SK-N-SH (cell line): ENCODE measurements around the gene FRAS1. TPM values are rescaled to one million over a fixed set of nuclear protein-coding genes. Genes with fewer than 3 reads are reported as not detected.
A peak's percentile ranks its signal among the peaks of the same experiment; 100 is the strongest.

Source experiments
- CTCF ChIA-PET: fragments of 300-600, 350-600 bp; formaldehyde crosslinking; extraction: SDS; loops from one replicate; lab custom pipeline; 2021; lab: Yijun Ruan, JAX
- POLR2A ChIA-PET: fragments of 350-600 bp; sonication (Branson Sonifier 250); formaldehyde crosslinking; extraction: SDS; loops from one replicate; lab custom pipeline; 2020; ENCODE audit warnings: antibody characterized with exemption, inconsistent platforms; lab: Yijun Ruan, JAX
- DNase-seq: peaks from one replicate; pipeline ENCODE4 v3.0.0; 2012
- H2AFZ ChIP-seq: fragments of 200-600 bp; sonication (generic); 2 replicates; pipeline ENCODE4 v1.8.1; 2016; ENCODE audit warnings: antibody characterized with exemption, mild to moderate bottlenecking, low read depth
- H3F3A ChIP-seq: fragments of 200-600 bp; sonication (generic); replicated peaks from 2 replicates; pipeline ENCODE3; 2016; ENCODE audit warnings: antibody characterized with exemption, mild to moderate bottlenecking; ENCODE audit not compliant: insufficient read depth
- H3K27ac ChIP-seq, 2 experiments: fragments of 200-500 bp in 1 of 2; fragments of 200-600 bp in 1 of 2; sonication (Bioruptor generic) in 1 of 2; sonication (generic), shearing (Covaris generic) in 1 of 2; 2 replicates each; pipeline versions ENCODE4 v1.5.1 to v1.6.1; 2014 to 2016; ENCODE audit warnings: low read depth in 2 of 2, inconsistent platforms in 1 of 2, low read length in 1 of 2, mild to moderate bottlenecking in 1 of 2, mixed read lengths in 1 of 2
- H3K27me3 ChIP-seq: fragments of 200-600 bp; sonication (generic), shearing (Covaris generic); 2 replicates; pipeline ENCODE4 v1.6.1; 2016; ENCODE audit warnings: mixed run types; ENCODE audit not compliant: insufficient read depth
- H3K36me3 ChIP-seq, 2 experiments: fragments of 200-500 bp in 1 of 2; fragments of 200-600 bp in 1 of 2; sonication (Bioruptor generic) in 1 of 2; sonication (generic) in 1 of 2; replicated peaks in 1 of 2; 2 replicates each; pipeline versions ENCODE3 to v1.5.1; 2014 to 2016; ENCODE audit warnings: low read length in 1 of 2, mild to moderate bottlenecking in 1 of 2; ENCODE audit not compliant: insufficient read depth in 2 of 2, control insufficient read depth in 1 of 2
- H3K4me1 ChIP-seq, 2 experiments: fragments of 200-500 bp in 1 of 2; fragments of 200-600 bp in 1 of 2; sonication (Bioruptor generic) in 1 of 2; sonication (generic), shearing (Covaris generic) in 1 of 2; 2 replicates each; pipeline versions ENCODE4 v1.5.1 to v1.6.1; 2014 to 2016; ENCODE audit warnings: low read depth in 1 of 2, low read length in 1 of 2, mixed run types in 1 of 2; ENCODE audit not compliant: insufficient read depth in 2 of 2, control insufficient read depth in 1 of 2
- H3K4me2 ChIP-seq: fragments of 200-600 bp; sonication (generic), shearing (Covaris generic); 2 replicates; pipeline ENCODE4 v1.6.1; 2017; ENCODE audit warnings: mixed run types
- H3K4me3 ChIP-seq, 2 experiments: fragments of 200-500 bp in 1 of 2; fragments of 200-600 bp in 1 of 2; sonication (Bioruptor generic) in 1 of 2; sonication (generic), shearing (Covaris generic) in 1 of 2; 2 replicates each; pipeline versions ENCODE4 v1.5.1 to v1.8.1; 2014 to 2016; ENCODE audit warnings: low read depth in 2 of 2, inconsistent platforms in 1 of 2, low read length in 1 of 2, mild to moderate bottlenecking in 1 of 2, mixed read lengths in 1 of 2, moderate library complexity in 1 of 2
- H3K79me2 ChIP-seq: fragments of 200-600 bp; sonication (generic); 2 replicates; pipeline ENCODE4 v1.8.1; 2017; ENCODE audit warnings: mild to moderate bottlenecking; ENCODE audit not compliant: insufficient read depth
- H3K9ac ChIP-seq: fragments of 200-600 bp; sonication (generic); 2 replicates; pipeline ENCODE4 v1.6.1; 2017; ENCODE audit warnings: mixed run types
- H3K9me2 ChIP-seq: fragments of 200-600 bp; sonication (generic); 2 replicates; pipeline ENCODE4 v1.6.1; 2017; ENCODE audit warnings: mixed run types
- H3K9me3 ChIP-seq: fragments of 200-600 bp; sonication (generic); 2 replicates; pipeline ENCODE4 v1.6.1; 2017; ENCODE audit warnings: mixed run types, mild to moderate bottlenecking, moderate library complexity
- H4K20me1 ChIP-seq: fragments of 200-600 bp; sonication (generic); 2 replicates; pipeline ENCODE4 v1.6.1; 2017; ENCODE audit warnings: mild to moderate bottlenecking, mixed run types; ENCODE audit not compliant: insufficient read depth
- CHD2 ChIP-seq: fragments of 150-350 bp; IDR thresholded peaks from 2 replicates; pipeline ENCODE4 v1.6.1; 2018; ENCODE audit warnings: low read length; ENCODE audit not compliant: partially characterized antibody
- GABPA ChIP-seq: IDR thresholded peaks from 2 replicates; pipeline ENCODE4 v1.4.0; 2012; ENCODE audit warnings: low read depth, mild to moderate bottlenecking
- IRF3 ChIP-seq: fragments of 150-350 bp; IDR thresholded peaks from 2 replicates; pipeline ENCODE4 v1.6.1; 2016; ENCODE audit warnings: mild to moderate bottlenecking, low read depth, low read length
- JUND ChIP-seq: IDR thresholded peaks from 2 replicates; pipeline ENCODE4 v1.4.0; 2012
- MEF2A ChIP-seq: IDR thresholded peaks from 2 replicates; pipeline ENCODE4 v1.4.0; 2012; ENCODE audit warnings: low read depth, borderline replicate concordance
- NFIC ChIP-seq: IDR thresholded peaks from 2 replicates; pipeline ENCODE4 v1.4.0; 2012; ENCODE audit warnings: borderline replicate concordance
- NRF1 ChIP-seq: IDR thresholded peaks from 2 replicates; pipeline ENCODE4 v1.6.1; 2012; ENCODE audit warnings: low read depth, mild to moderate bottlenecking, low read length
- RCOR1 ChIP-seq: fragments of 150-350 bp; IDR thresholded peaks from 2 replicates; pipeline ENCODE4 v1.6.1; 2017; ENCODE audit warnings: antibody characterized with exemption, low read length
- REST ChIP-seq: IDR thresholded peaks from 2 replicates; pipeline ENCODE4 v1.6.1; 2012; ENCODE audit warnings: mild to moderate bottlenecking, low read depth, low read length, moderate library complexity
- USF2 ChIP-seq: fragments of 150-350 bp; IDR thresholded peaks from 2 replicates; pipeline ENCODE4 v1.6.1; 2017; ENCODE audit warnings: antibody characterized with exemption, low read length, low read depth, borderline replicate concordance
- YY1 ChIP-seq: IDR thresholded peaks from 2 replicates; pipeline ENCODE4 v1.4.0; 2012; ENCODE audit warnings: low read depth, mild to moderate bottlenecking
- ZBTB33 ChIP-seq: IDR thresholded peaks from 2 replicates; pipeline ENCODE4 v1.4.0; 2012; ENCODE audit warnings: low read depth, borderline replicate concordance
- WGBS: methylation state at CpG from one replicate; pipeline ENCODE4 v1.1.6; 2017; ENCODE audit warnings: low lambda C conversion rate; 5-methylcytosine and 5-hydroxymethylcytosine counted together
- polyA plus RNA-seq, 3 experiments: library from polyadenylated mRNA; depleted of rRNA; stranded (reverse); fragments of >200 nt; gene quantifications; 2 replicates each; pipeline ENCODE4 v1.2.3, GENCODE V29; 2012

FRAS1 gene
- polyA plus RNA-seq, 1 of the 3 experiments (the other 2 are of a cell fraction): 8.3 TPM

GRCh38 chr4:78291277-78291676 lies 234.2 kb downstream of the FRAS1 start:
- peaks cover 4 to 16% of the 10 kb centered on the region in 2 experiments for H3K4me1 ChIP-seq

GRCh38 chr4:78292341-78292740 lies 235.2 kb downstream of the FRAS1 start:
- Histone ChIP-seq H3F3A (peaks cover 41% of the 10 kb centered on the region), H3K36me3 (peaks cover 0 to 7% of the 10 kb centered on the region in 2 experiments), H3K4me2 (no peak overlapping the region), H3K4me3 (no peak overlapping the region), H3K9me2 (no peaks in the 10 kb centered on the region), H3K27me3 (no peaks in the 10 kb centered on the region), H3K79me2 (no peaks in the 10 kb centered on the region), H4K20me1 (no peaks in the 10 kb centered on the region), H3K27ac (peak overlapping the region; percentile 71 to 86; a peak in 3 of 4 replicates), H3K4me1 (peaks cover 12 to 26% of the 10 kb centered on the region in 2 experiments), H3K9ac (no peak overlapping the region), H2AFZ (no peak overlapping the region), H3K9me3 (no peaks in the 10 kb centered on the region)
- no peak for DNase-seq
- WGBS: 83% methylated on average over 1 of the region's 2 CpGs
- CTCF ChIA-PET: no interaction called here
- TF ChIP-seq RCOR1 (no peak), GABPA (no peak), IRF3 (no peak), JUND (no peak)
- TF ChIP-seq, all 33 proteins: peak for 0
- POLR2A ChIA-PET: no interaction called here

More at GRCh38 chr4:78291277-78291676, 234.2 kb downstream of the FRAS1 start:
- H3K27ac ChIP-seq: no peak overlapping the region; a peak in 1 of 4 replicates
- no peaks in the 10 kb centered on the region for H3K27me3 ChIP-seq
- H3K4me3 ChIP-seq: no peak overlapping the region
- WGBS: 100% methylated on average over 3 of the region's 3 CpGs
- POLR2A ChIA-PET: no interaction called here
- CTCF ChIA-PET: no interaction called here
- H3K9ac ChIP-seq: no peak overlapping the region
- peaks cover 33% of the 10 kb centered on the region for H3F3A ChIP-seq
- peaks cover 4 to 17% of the 10 kb centered on the region in 2 experiments for H3K36me3 ChIP-seq
- DNase-seq: no peak
- H3K9me2 ChIP-seq: no peaks in the 10 kb centered on the region
- no peaks in the 10 kb centered on the region for H3K79me2 ChIP-seq
- TF ChIP-seq USF2 (no peak), YY1 (no peak)
- H4K20me1 ChIP-seq: no peaks in the 10 kb centered on the region
- H3K9me3 ChIP-seq: no peaks in the 10 kb centered on the region
- no peak overlapping the region for H2AFZ ChIP-seq
- H3K4me2 ChIP-seq: no peak overlapping the region

- Histone ChIP-seq H4K20me1 (no peaks in the 10 kb centered on the region), H3K4me3 (no peak overlapping the region), H3F3A (peaks cover 46% of the 10 kb centered on the region), H3K27ac (peak overlapping the region; percentile 71 to 86; a peak in 3 of 4 replicates), H3K27me3 (no peaks in the 10 kb centered on the region), H3K79me2 (no peaks in the 10 kb centered on the region), H3K9me3 (no peaks in the 10 kb centered on the region), H2AFZ (no peak overlapping the region), H3K4me2 (no peak overlapping the region), H3K4me1 (peaks cover 12 to 26% of the 10 kb centered on the region in 2 experiments), H3K36me3 (peaks cover 0 to 7% of the 10 kb centered on the region in 2 experiments), H3K9me2 (no peaks in the 10 kb centered on the region), H3K9ac (no peak overlapping the region)
- CTCF ChIA-PET: no interaction called here
- POLR2A ChIA-PET: no interaction called here
- WGBS: 89% methylated on average over 2 of the region's 2 CpGs
- DNase-seq: no peak
- TF ChIP-seq NFIC (no peak), NRF1 (no peak), CHD2 (no peak), USF2 (no peak), REST (no peak), MEF2A (no peak), ZBTB33 (no peak)
These were observed 235.7 kb downstream of the FRAS1 start for GRCh38 chr4:78292856-78293255.
